BLaER1 treated with 17β-estradiol and CSF1 and Interleukin-3, amounts not matched to agents 10 nM and 100 nM (cell line): ENCODE data around the gene IFI16.
A peak's percentile ranks its signal among the peaks of the same experiment; 100 is the strongest.
"Not testable (repeated sequence)": the region's sequence is repeated elsewhere in the genome, so short reads cannot be mapped to it uniquely, and the experiment has no call there.

ENCODE experiments used
- H3K27ac ChIP-seq, 11 experiments: shearing (Covaris generic); formaldehyde crosslinking; 2 replicates each; pipeline ENCODE4 v1.8.1; 2022
- H3K27me3 ChIP-seq, 11 experiments: shearing (Covaris generic); formaldehyde crosslinking; 2 replicates each; pipeline ENCODE4 v1.8.1; 2022
- H3K36me3 ChIP-seq, 11 experiments: shearing (Covaris generic); formaldehyde crosslinking; 2 replicates each; pipeline ENCODE4 v1.8.1; 2022
- H3K4me1 ChIP-seq, 10 experiments: shearing (Covaris generic); formaldehyde crosslinking; 2 replicates each; pipeline ENCODE4 v1.8.1; 2022
- H3K4me2 ChIP-seq, 11 experiments: shearing (Covaris generic); formaldehyde crosslinking; 2 replicates each; pipeline ENCODE4 v1.8.1; 2022
- H3K4me3 ChIP-seq, 10 experiments: shearing (Covaris generic); formaldehyde crosslinking; 2 replicates each; pipeline ENCODE4 v1.8.1; 2022
- H3K9ac ChIP-seq, 11 experiments: shearing (Covaris generic); formaldehyde crosslinking; 2 replicates each; pipeline ENCODE4 v1.8.1; 2022
- H3K9me3 ChIP-seq, 11 experiments: shearing (Covaris generic); formaldehyde crosslinking; replicated peaks in 1 of 11; 2 replicates each; pipeline ENCODE4 v1.8.1; 2022
- H4K20me1 ChIP-seq, 11 experiments: shearing (Covaris generic); formaldehyde crosslinking; 2 replicates each; pipeline ENCODE4 v1.8.1; 2022
- Cebpa-rat ChIP-seq, 11 experiments: shearing (Covaris generic); IDR thresholded peaks; 2 replicates each; pipeline ENCODE4 v1.8.1; 2022

The IFI16 gene

GRCh38 chr1:159030311-159030710 is 20.6 kb downstream of the IFI16 start:
- Histone ChIP-seq H4K20me1 (peaks cover 0 to 100% (median 79%) of the 10 kb centered on the region in 11 experiments; a peak in 17 of 22 replicates), H3K4me3 (no peak overlapping the region), H3K4me2 (peak overlapping the region in 9 of 11 experiments; percentile 3 to 53 (median 48); a peak in 15 of 22 replicates), H3K9me3 (peaks cover 0 to 52% (median 49%) of the 10 kb centered on the region in 11 experiments; a peak in 19 of 22 replicates), H3K9ac (0 out of 22 replicates have a peak overlapping the region, but pooled peaks of 1 of the 11 experiments have one; percentile 7), H3K4me1 (peaks cover 0 to 52% (median 16%) of the 10 kb centered on the region in 10 experiments; a peak in 16 of 20 replicates), H3K27me3 (no peaks in the 10 kb centered on the region), H3K27ac (peak overlapping the region in 4 of 11 experiments; percentile 1 to 58 (median 40); a peak in 4 of 22 replicates), H3K36me3 (peaks cover 100% of the 10 kb centered on the region in 11 experiments)
- TF ChIP-seq Cebpa-rat (IDR thresholded peaks at IDR 0.05): no peak

GRCh38 chr1:159030877-159031447 is 21.3 kb downstream of the IFI16 start:
- no peaks in the 10 kb centered on the region for H3K27me3 ChIP-seq
- peak overlapping the region in 7 of 11 experiments; percentile 11 to 58 (median 38); a peak in 9 of 22 replicates for H3K27ac ChIP-seq
- peaks cover 0 to 100% (median 79%) of the 10 kb centered on the region in 11 experiments; a peak in 17 of 22 replicates for H4K20me1 ChIP-seq
- peak overlapping the region in 9 of 11 experiments; percentile 14 to 53 (median 48); a peak in 14 of 22 replicates for H3K4me2 ChIP-seq
- H3K4me3 ChIP-seq: no peak overlapping the region
- peaks cover 100% of the 10 kb centered on the region in 11 experiments for H3K36me3 ChIP-seq
- no peak for TF ChIP-seq Cebpa-rat (IDR thresholded peaks at IDR 0.05)
- H3K9me3 ChIP-seq: peaks cover 0 to 46% (median 43%) of the 10 kb centered on the region in 11 experiments; a peak in 19 of 22 replicates
- H3K9ac ChIP-seq: 0 out of 22 replicates have a peak overlapping the region, but pooled peaks of 1 of the 11 experiments have one; percentile 45
- H3K4me1 ChIP-seq: peaks cover 0 to 46% (median 16%) of the 10 kb centered on the region in 10 experiments; a peak in 16 of 20 replicates

- Histone ChIP-seq H3K4me1 (no peaks in the 10 kb centered on the region), H3K36me3 (peaks cover 84 to 96% (median 90%) of the 10 kb centered on the region in 11 experiments), H4K20me1 (peaks cover 0 to 97% (median 54%) of the 10 kb centered on the region in 11 experiments; a peak in 14 of 22 replicates), H3K9me3 (no peaks in the 10 kb centered on the region), H3K27me3 (no peaks in the 10 kb centered on the region), H3K9ac (no peak overlapping the region), H3K4me2 (no peak overlapping the region), H3K27ac (no peak overlapping the region), H3K4me3 (no peak overlapping the region)
- no peak for TF ChIP-seq Cebpa-rat (IDR thresholded peaks at IDR 0.05)
These were observed 30.5 kb downstream of the IFI16 start for GRCh38 chr1:159040206-159040605.

DNA sequence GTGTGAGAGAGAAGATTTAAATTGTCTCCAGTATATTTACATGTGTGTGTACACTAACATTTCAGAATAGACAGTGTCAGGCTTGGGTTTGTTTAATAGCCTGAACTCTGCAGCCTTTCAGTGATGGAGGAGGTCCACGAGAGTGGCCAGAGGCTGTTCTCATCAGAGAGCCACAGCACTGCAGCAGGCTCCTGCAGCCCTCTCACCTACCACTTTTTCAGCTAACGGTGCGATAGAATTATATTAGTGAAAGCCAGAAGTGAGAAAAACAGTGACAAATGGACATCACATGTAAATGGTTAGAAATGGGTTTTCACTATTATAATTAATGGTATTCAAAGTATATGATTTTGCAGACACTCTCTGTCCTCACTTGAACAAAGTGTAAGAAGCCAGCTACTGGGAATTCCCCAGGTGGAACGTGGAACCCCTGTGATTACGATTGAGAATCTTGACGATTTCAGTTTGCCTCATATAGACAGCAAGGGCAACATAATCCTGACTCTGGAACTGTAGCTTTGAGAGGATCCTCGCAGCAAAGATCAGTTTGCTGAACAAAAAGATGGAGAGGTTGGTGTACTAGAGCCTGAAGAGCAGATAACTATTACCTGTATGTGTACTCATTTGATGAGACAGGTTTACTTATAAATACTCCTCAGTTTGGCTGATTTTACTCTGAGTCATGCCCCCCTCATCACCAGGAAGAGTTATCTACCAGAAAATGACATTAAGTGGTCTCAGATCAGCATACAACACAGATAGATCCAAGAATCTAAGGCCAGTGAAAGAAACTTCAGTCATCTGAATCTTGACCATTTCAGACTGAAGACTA is 31.4 kb downstream of the IFI16 start:
- Histone ChIP-seq H4K20me1 (peaks cover 0 to 96% (median 45%) of the 10 kb centered on the region in 11 experiments; a peak in 14 of 22 replicates), H3K27me3 (no peaks in the 10 kb centered on the region), H3K4me2 (no peak overlapping the region), H3K9ac (no peak overlapping the region), H3K9me3 (no peaks in the 10 kb centered on the region), H3K27ac (no peak overlapping the region), H3K4me3 (no peak overlapping the region), H3K36me3 (peaks cover 78 to 95% (median 90%) of the 10 kb centered on the region in 11 experiments), H3K4me1 (peaks cover 0 to 2% (median 0%) of the 10 kb centered on the region in 10 experiments; a peak in 6 of 20 replicates)
- TF ChIP-seq Cebpa-rat (IDR thresholded peaks at IDR 0.05): no peak

GRCh38 chr1:159046486-159046885 is 36.8 kb downstream of the IFI16 start:
- not testable (repeated sequence) for H3K27ac ChIP-seq, H3K9me3 ChIP-seq, H3K4me1 ChIP-seq, H3K9ac ChIP-seq, H3K27me3 ChIP-seq, H3K4me3 ChIP-seq
- Histone ChIP-seq H4K20me1 (peaks cover 0 to 87% (median 11%) of the 10 kb centered on the region in 11 experiments; a peak in 11 of 22 replicates), H3K36me3 (peaks cover 65 to 92% (median 82%) of the 10 kb centered on the region in 11 experiments), H3K4me2 (0 out of 22 replicates have a peak overlapping the region, but pooled peaks of 1 of the 11 experiments have one; percentile 13)

DNA sequence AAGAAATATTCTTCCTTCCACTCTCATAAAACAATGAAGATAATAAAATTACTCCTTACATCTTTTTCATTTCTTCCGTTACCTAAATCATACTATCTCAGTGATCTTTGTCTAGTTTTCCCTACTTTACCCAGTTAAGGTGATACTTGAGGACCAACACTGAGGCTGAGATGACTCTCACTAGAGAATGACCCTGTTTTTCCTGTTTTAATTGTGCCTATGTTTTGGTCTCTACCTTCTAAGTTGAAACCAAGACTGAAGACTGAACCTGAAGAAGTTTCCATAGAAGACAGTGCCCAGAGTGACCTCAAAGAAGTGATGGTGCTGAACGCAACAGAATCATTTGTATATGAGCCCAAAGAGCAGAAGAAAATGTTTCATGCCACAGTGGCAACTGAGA is 41.7 kb downstream of the IFI16 start:
- peaks cover 85 to 97% (median 93%) of the 10 kb centered on the region in 11 experiments for H3K36me3 ChIP-seq
- TF ChIP-seq Cebpa-rat (IDR thresholded peaks at IDR 0.05): no peak

DNA sequence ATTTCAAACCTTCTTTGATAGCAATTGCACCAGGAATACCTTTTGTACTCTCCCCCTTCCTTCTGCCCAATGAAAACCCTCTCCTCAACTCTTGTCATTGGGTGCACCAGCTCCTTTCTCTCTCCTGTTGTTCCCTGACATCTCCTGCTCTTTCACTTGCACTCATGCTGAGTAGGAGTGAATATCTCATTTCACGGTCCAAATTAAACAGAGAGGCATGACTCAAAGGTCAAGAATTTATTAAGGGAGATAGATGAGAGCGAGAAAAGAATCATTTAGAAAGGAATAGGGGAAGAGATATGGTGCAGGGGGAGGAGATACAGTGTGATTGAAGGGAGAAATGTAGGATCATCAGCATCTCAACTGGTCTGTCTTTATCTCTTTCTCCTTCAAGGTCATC is 44.7 kb downstream of the IFI16 start:
- Histone ChIP-seq H3K4me1 (peaks cover 22 to 57% (median 34%) of the 10 kb centered on the region in 10 experiments), H3K27ac (peak overlapping the region in 9 of 11 experiments; percentile 3 to 77 (median 69); a peak in 16 of 22 replicates), H3K27me3 (no peaks in the 10 kb centered on the region), H3K9me3 (peaks cover 0 to 6% (median 0%) of the 10 kb centered on the region in 11 experiments; a peak in 5 of 22 replicates), H3K4me3 (no peak overlapping the region), H3K36me3 (peaks cover 74 to 89% (median 81%) of the 10 kb centered on the region in 11 experiments), H4K20me1 (peaks cover 0 to 68% (median 0%) of the 10 kb centered on the region in 11 experiments; a peak in 7 of 22 replicates), H3K9ac (peak overlapping the region in 1 of 11 experiments; percentile 9; a peak in 1 of 22 replicates), H3K4me2 (peak overlapping the region; percentile 33 to 80 (median 67); a peak in 21 of 22 replicates)
- no peak for TF ChIP-seq Cebpa-rat (IDR thresholded peaks at IDR 0.05)

More for the DNA sequence above, 41.7 kb downstream of the IFI16 start:
- Histone ChIP-seq H3K4me3 (no peak overlapping the region), H3K27me3 (no peaks in the 10 kb centered on the region), H3K4me1 (peaks cover 24 to 56% (median 33%) of the 10 kb centered on the region in 10 experiments), H3K27ac (no peak overlapping the region), H4K20me1 (peaks cover 0 to 88% (median 3%) of the 10 kb centered on the region in 11 experiments; a peak in 7 of 22 replicates), H3K9me3 (peaks cover 0 to 6% (median 0%) of the 10 kb centered on the region in 11 experiments; a peak in 5 of 22 replicates), H3K9ac (no peak overlapping the region), H3K4me2 (peak overlapping the region in 2 of 11 experiments; percentile 9 to 17; a peak in 2 of 22 replicates)

DNA sequence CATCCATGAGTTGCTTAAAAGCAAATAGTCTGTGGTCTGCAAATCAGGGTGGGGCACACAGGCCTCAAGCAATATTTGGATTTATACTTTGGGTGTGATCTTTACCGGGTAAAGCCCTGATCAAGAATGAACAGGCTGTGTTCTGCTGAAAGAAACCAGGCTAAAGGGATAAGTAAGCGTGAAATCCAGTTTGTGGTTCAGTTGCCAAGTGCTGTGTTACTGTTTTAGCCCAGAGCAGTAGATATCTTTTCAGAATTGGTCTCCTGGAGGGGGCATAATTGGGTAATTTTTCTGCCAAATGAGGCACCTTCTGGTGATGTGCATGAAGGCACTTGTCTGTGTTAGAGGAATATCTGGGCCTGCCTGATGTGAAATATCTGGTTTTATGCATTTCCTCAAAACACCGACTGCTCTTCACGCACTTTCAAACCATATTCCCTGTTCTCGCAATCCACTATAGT is 45.5 kb downstream of the IFI16 start:
- Histone ChIP-seq H3K4me3 (peak overlapping the region in 3 of 10 experiments; percentile 6 to 16 (median 8); a peak in 1 of 20 replicates), H3K9ac (peak overlapping the region in 8 of 11 experiments; percentile 20 to 62 (median 40); a peak in 13 of 22 replicates), H3K36me3 (peaks cover 66 to 81% (median 73%) of the 10 kb centered on the region in 11 experiments), H3K4me1 (peaks cover 22 to 63% (median 34%) of the 10 kb centered on the region in 10 experiments), H3K9me3 (peaks cover 0 to 6% (median 0%) of the 10 kb centered on the region in 11 experiments; a peak in 5 of 22 replicates), H4K20me1 (peaks cover 0 to 60% (median 0%) of the 10 kb centered on the region in 11 experiments; a peak in 7 of 22 replicates), H3K27me3 (no peaks in the 10 kb centered on the region), H3K27ac (peak overlapping the region in 9 of 11 experiments; percentile 35 to 77 (median 72); a peak in 19 of 22 replicates), H3K4me2 (peak overlapping the region; percentile 33 to 80 (median 67))
- TF ChIP-seq Cebpa-rat (IDR thresholded peaks at IDR 0.05): peak in 4 of 11 experiments; percentile 9 to 62 (median 40); a peak in 3 of 22 replicates
